ENCODE data around the gene LHX4.
"Not testable (repeated sequence)": the region's sequence is repeated elsewhere in the genome, so short reads cannot be mapped to it uniquely, and the experiment has no call there.

The LHX4 gene

DNA sequence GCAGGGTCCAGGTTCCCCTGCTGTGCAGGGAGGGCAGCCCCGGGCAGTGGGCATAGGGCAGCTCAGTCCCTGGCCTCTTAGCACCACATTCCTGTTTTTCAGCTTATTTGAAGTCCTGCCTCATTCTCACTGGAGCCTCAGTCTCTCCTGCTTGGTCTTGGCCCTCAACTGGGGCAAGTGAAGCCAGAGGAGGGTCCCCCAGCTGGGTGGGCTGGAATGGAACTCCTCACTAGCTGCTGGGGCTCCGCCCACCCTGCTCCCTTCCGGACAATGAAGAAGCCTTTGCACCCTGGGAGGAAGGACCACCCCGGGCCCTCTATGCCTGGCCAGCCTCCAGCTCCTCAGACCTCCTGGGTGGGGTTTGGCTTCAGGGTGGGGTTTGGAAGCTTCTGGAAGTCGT lies 32.8 kb upstream of the LHX4 start:
- DNase-seq (ENCODE audit: low read depth): no peak

DNA sequence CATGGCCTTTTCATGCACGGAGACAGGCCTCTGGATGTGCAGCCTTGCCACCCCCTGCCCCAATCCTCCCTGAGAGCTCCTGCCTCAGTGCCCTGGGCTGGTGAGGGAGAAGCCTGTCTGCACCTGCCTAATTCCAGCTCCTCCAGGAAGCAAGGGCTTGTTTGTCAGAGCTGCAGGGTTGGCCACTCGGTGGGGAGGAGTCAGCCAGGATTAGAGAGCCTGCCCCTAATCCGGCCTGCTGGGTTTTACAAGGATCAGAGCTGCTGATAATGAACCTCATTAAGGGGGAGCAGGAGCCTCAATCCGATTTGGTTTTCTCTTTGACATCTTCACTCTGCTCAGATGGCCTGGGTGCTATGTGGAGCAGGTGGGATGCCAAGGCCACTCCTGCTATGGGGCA lies 31.9 kb upstream of the LHX4 start:
- no peak for DNase-seq (ENCODE audit: low read depth)

DNA sequence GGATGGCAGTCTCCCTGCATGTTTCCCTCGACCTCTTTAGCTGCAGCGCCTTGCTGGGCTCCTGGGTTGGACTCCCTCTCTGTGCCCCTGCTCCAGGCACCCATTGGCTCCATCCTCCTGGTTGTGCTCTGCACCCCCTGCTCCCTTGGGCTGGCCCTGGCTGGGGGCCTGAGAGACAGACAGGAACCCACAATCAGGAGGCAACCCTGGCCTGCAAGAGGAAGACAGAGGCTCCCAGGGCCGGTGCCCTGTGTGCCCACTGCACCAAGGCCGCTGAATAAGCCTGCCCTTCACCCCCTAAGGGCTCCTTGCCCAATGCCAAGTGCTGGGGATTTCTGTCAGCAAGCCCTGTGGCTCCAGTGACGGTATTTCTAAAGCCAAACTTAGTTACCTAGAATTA lies 31.5 kb upstream of the LHX4 start:
- DNase-seq (ENCODE audit: low read depth): no peak

DNA sequence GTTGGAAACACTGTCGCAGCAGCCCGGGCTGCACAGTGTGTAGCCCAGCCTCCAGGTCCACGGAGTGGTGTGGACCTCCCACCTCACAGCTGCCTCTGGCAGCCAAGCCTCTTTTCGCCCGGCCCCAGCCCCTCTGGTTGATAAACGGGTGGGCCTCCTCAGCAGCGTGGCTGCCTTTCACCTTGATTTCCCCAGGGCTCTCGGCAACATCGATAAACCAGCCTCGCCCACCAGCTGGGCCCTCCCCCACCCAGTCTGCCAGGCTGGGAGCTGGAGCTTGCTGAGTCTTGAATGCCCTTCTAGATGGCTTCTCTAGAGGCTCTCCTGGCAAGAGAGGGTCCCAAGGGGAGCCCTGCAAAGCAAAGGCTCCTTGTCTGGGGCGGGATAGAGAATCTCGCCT lies 31.0 kb upstream of the LHX4 start:
- DNase-seq (ENCODE audit: low read depth): no peak

DNA sequence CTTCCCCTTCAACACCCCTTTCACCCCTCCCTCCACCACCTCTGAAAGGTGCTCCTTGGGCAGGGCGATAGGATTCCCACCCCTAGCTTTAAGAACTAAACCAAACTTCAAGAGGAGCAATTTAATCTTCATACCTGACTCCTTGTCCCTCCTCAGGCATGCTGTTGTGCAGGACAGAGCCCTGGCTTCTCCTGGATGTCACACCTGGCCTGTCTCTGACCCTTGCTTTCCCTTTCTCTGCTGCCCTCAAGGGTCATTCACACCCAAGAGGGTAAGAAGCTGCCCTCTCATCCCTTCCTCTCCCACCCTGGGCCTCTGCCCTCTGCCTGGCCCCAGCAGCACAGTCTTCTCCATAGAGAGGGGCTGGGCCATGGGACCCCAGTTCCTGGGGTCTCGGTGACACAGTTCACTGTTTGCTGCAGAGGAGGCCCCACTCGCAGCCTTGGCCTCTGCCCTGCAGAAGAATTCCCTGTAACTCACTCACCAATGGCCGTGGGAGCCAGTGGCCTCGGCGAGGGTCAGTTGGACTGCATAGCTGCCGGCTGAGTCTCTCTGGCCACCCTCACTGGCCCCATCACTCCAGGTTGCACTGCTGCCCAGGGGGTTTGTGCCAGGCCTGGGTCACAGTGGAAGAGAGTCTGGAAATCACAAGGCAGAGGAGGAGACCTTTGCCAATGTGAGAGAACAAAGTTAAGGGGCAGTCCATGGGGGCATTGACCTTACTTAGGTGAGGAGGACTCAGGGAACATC lies 28.4 kb upstream of the LHX4 start:
- DNase-seq (ENCODE audit: low read depth): no peak

DNA sequence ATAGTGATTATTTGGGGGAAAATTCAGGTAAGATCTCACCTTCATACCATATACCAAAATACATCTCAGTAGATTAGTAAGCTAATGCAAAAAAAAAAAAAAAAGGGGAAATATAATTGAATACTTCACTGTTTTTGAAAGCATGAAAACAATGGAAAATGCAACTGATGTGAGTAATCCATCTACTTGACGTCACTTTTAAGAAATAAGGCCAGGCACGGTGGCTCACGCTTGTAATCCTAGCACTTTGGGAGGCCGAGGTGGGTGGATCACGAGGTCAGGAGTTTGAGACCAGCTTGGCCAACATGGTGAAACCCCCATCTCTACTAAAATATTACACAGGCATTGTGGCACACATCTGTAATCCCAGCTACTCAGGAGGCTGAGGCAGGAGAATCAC lies 27.5 kb upstream of the LHX4 start:
- DNase-seq (ENCODE audit: low read depth): not testable (repeated sequence)

DNA sequence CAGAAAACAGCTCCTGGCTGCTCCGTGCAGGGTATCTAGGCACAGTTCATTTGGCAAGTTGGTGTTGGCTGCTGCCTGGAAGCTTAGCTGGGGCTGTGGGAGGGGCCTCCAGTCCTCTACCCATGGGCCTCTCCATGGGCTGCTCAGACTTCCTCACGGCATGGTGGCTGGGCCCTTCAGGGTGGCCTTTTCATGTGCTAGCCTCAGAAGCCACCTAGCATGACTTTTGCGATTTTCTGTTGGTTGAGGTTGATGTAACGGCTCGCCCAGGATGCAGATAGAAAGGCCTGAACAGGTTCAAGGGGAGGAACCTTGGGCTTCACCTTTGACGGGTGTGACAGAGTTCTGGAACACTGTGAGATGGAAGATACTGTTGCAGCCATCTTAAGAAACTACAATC lies 25.8 kb upstream of the LHX4 start:
- no peak for DNase-seq (ENCODE audit: low read depth)

DNA sequence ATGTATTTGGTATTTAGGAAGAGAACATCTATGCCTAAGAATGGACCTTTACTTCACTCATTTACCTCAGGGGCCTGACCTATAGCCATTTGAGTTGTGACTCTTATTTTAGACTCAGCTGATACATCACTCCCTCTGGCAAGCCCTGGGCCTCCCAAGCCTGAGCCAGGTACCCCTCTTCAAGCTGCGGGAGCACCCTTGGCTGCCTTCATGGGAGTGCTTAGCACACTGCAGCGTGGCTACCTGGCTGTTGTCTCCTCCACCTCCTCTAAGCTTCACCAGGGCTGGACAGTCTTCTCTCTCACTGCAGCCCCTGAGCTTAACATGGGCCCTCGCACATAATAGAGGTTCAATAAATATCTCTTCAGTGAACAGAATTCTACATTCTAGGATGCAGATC lies 23.5 kb upstream of the LHX4 start:
- DNase-seq (ENCODE audit: low read depth): no peak

DNA sequence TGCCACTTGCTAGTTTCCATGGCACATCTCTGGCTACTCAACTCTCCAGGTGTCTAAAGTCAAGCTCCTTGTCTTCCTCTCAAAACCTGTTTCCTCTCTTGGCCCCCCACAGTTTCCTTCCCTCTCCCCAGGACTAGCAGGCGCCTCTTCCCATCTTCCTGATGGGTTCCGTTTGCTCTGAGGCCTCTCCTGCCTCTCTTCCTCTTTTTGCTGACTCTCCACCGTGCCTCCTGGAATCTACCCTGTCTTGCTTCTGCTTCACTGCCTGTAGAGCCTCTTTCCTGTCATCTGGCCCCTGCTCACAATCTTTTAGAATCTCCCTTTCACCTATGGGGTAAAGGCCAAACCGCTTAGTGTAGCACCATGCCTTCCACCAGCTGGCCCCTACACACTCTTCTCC lies 21.8 kb upstream of the LHX4 start:
- DNase-seq (ENCODE audit: low read depth): no peak

DNA sequence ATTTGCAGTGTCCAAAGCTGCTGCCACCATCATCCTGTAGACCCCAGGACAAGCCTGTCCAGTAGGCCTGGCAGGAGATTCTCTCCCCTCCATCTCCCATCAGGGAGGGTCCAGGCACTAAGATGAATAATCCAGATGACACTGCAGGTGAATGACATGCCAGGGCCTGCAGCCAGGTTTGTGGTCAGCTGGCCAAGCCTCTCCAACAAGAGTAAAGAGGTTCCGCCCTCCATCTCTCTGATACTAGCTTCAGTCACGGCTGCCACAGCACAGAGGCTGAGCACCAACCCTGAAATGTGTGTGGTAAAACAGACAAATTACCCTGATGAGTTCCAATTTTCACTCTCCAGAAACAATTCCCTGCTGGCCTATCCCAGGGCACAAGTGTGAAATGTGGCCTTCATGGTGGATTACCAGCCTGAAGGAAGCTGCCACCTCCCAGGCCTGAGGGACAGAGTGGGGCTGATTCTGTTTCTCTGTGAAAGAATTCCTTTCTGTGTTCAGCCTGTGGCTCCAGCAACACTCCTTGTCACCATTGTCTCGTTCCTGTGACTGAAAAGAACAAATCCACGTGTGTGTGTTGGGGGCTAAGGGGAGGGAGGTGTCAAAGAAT lies 19.9 kb upstream of the LHX4 start:
- DNase-seq (ENCODE audit: low read depth): no peak

DNA sequence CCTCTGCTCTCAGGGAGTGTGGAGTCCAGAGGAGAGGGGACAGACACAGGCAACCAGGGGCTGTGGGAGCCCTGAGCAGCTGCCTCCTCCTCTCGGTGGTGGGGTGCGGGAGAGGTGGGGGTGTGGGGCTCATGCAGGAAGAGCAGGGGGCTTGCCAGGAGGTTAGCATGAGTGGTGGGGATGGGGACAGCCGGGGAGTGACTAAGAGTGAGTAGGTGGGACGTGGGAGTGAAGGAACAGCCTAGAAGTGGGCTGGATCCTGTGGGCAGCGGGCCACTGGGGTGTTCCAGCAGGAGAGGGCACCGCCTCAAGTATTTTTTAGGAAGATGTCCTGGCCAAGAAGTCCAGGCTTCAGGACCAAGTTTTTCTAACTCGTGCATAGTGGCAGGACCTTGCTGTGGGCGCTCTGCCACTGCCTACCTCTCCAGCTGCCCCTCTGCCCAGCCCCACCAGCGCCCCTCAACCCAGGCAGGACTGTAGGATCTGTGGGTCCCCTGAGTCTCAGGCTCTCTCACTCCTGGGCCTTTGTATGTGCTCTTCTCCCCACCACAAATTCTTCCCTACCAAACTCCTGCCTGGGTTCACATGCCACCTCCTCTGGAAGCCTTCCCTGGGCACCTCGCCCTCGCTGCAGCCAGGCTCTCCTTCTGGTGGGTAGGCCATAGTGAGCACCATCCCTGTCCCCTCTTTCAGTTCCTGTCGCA lies 18.8 kb upstream of the LHX4 start:
- DNase-seq (ENCODE audit: low read depth): no peak

DNA sequence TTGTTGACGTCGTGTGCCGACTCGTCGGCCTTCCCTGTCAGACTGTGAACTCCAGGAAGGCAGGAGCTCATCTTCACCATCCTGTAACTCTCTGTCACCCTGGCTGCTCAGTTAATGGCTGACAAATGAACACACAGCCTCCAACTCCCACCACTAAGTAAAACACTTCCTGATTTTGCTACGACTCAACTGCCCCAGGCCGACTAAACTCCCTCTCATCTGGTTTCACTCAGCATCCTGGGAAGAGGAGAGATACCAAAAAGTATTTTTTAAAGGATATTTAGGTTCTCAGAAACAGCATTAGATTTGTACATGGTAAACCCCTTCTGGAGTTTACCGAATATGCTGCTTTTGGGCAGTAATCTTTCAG lies 18.2 kb upstream of the LHX4 start:
- no peak for DNase-seq (ENCODE audit: low read depth)

DNA sequence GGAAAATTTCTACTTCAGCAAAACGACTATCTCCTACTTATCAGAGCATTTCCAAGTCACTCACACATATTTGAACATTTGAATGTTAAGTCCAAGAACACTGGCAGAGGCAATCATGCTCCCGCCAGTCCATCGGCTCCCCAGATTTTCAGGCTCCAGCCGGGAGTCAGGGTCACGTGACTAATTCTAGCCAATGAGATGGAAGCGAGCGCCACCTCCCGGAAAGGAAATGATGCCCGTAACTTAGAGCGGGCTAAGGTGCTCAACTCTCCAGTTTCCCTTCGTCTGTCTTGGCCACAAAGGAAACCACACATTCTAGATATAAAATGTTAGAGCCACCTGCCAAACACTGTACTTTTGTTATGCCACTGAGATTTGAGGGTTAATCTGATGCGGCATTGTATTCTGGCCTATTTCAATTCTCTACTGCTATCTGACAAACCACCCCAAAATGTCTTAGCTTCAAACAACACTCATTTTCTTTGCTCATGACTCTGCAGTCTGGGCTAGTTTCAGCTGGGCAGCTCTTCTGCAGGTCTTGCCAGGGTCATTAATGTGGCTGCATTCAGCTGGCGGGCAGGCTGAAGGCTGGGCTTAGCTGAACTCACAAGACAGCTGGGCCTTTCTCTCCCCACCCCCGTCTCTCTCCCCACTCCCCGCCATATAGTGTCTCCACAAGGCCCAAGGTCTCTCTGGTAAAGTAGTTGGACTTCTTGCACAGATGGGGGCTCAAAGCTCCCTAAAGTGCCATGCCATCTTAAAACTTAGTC lies 16.5 kb upstream of the LHX4 start:
- no peak for DNase-seq (ENCODE audit: low read depth)

DNA sequence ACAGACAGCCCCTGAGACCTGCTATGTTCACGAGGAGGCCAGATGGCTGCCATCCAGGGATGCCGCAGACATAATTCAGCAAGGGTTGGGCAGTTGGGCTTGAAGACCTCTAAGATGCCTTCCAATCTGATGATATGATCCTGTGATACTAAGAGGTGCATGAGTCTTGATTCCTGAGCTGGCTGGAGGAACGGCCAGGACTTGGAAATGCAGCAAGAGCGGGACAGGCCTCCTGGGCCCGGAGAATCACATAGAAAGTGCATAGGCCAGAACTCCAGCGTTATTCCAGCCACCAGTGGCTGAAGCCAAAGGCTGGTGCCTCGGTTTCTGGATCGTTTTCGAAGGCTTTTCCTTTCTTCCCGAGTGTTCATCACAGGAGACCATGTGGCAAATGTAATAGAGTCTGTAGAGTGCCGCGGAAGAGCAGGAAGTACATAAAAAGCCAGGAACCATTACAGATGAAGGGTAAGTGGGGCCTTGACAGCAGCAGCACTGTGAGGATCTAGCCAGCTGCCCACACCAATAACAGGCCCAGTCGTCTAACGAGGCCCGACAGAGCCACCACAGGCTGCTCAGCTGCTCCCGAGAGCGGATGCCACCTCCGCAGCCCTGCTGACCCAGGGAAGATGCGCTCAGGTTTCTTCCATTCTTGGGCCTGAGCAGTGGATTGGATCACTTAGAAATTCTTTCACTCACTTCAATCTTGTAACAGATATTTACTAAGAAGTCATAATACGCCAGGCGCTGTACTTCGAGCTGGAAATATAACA lies 14.0 kb upstream of the LHX4 start:
- no peak for DNase-seq (ENCODE audit: low read depth)

DNA sequence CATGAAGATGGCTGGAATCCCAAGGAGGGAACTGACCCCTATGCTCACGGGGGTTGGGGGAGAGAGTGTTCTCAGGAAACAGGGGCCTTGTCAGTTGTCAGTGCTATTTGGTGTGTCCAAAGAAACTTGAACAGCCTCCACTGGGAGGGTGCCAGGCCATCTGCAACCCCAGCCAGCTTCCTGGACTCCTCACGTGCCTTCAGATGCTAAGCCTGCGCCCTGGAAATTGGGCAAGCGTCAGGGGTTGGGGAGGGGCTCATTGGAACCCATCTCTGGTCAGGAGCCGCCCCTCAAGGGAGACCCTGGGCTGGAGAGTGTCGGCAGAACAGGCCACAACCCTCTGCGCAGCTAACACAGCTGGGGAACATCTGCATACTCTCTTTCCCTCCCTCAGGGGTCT lies 13.1 kb upstream of the LHX4 start:
- DNase-seq (ENCODE audit: low read depth): no peak

DNA sequence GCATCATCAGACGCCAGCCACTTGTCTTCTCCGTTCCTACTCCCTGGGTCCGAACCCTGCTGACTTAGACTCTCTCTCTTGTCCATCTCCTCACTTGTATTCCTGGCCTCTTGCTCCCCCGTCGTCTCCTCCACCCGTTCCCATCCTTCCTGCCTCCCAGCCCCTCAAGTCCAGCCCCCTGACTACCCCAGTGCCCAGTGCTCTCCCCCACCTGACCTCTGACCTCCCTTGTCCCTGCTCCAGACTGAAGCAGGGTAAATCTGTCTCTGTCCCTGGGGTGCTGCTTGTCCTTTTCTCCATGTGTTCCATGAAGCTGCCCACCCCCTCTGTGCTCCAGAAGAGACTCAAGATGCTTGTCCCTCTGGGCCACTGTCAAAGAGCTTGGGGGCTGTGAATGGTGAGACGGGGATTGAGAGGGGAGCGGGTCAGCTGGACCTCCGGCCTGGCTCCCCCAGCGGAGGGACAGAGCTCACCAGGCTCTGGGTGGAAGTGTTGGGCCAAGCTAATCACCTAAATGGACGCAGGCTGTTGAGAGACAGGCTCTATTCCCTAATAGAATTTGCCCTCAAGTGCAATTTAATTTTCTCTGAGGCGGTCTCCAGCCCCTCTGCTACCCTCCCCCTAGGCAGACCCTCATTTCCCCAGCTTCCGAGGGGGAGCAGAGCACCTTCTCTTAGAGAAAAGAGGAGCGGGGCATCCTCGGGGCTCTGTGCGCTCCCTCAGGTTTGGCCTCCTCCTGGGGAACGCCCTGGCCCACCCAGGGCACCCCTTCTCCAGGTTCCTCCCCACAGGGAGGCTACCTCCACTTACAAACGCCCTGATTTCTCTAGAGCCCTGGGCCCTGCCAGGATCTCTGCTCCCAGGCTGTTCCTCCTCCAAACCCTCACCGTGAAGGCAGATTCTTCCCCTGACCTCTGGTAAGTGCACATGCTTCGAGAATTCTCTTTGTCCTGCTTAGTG lies 11.0 kb upstream of the LHX4 start:
- no peak for DNase-seq (ENCODE audit: low read depth)

DNA sequence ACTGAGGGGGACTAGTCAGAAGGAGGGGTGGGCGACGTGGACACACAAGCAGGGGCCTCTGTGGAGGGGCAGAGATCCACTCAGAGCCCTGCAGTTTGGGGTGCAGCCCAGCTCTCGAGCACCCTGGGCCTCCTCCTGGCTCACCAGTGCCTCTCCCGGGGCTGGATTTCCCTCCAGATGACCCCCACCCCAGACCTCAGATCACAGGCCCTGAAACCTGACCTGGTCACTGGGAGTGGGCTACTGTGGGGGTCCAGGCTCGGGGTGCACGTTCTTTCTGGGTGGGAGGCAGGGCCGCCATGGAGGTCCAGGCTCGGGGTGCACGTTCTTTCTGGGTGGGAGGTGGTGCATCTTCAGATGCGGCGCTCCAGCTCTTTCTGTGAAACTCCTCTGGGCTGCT lies 10.3 kb upstream of the LHX4 start:
- DNase-seq (ENCODE audit: low read depth): no peak

DNA sequence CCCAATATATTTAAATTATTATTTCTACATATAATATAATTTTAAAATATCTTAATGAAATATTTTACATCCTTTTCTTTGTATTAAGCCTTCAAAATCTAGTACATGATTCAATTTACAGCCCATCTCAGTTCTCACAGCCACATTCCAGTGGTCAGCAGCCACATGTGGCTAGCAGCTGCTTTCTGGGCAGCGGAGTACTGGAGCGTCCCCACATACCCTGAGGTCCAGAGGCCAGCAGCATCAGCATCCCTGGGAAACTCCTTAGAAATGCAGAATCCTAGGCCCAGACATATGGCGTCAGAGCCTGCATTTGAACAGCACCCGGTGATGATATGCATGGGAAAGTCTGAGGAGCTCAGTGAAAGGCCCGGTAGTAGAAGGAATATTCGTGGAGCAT lies 8.6 kb upstream of the LHX4 start:
- DNase-seq (ENCODE audit: low read depth): no peak

DNA sequence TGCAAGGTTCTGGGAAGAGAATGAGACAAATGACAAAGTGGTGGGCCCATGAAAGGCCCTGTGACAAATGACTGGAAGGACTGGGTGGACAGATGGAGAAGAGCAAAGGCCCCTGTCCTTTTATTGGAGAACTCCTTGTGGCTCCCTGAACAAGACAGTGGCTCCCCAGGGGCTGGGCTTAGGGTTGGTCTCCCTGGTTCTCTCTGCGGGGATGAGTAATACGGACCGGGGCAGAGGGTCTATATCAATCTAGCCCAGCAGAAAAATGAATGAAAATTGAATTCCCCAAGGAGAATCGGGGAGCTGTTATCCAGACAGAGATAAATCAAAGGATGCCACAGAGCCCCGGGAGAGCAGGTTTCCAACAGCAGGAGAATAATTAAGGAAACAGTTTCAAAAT lies 5.2 kb upstream of the LHX4 start:
- DNase-seq (ENCODE audit: low read depth): no peak

DNA sequence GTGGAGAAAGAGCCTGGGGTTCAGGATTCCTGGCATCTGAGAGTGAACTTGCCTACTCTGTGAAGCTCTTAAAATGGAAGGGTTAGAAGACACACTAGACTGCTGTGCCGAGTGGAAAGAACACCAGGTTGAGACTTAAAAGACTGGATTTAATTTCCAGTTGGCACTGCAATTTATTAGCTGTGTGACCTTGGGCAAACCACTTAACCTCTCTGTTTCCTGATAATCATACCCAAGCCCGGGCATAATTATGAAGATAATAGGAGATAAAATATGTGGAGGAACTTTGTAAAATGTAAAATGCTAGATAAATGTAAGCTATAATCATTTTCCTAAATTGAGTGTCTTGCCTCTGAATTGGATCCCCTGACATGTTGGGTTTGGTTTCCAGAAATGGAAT lies 4.7 kb upstream of the LHX4 start:
- DNase-seq (ENCODE audit: low read depth): no peak
